Peyer's patch (tissue), 4 donors: Measurements from ENCODE around the gene PIAS1. TPM values are rescaled to one million over a fixed set of nuclear protein-coding genes. Genes with fewer than 3 reads are reported as not detected.

Source experiments
- DNase-seq, 3 donors: peaks; one replicate each; pipeline ENCODE4 v3.0.0-alpha.2; 2017 to 2019
- H3K27ac ChIP-seq, 4 donors: fragments of 200-600 bp; sonication (generic); one replicate each; pipeline ENCODE4 v1.5.1; 2016 to 2019
- H3K27me3 ChIP-seq, 2 donors: fragments of 200-600 bp; sonication (generic); one replicate each; pipeline ENCODE4 v1.5.1; 2019
- H3K36me3 ChIP-seq, 3 donors: fragments of 200-600 bp; sonication (generic); one replicate each; pipeline ENCODE4 v1.5.1; 2016 to 2019
- H3K4me1 ChIP-seq, 4 donors: fragments of 200-600 bp; sonication (generic); one replicate each; pipeline ENCODE4 v1.5.1; 2016 to 2019
- H3K4me3 ChIP-seq, 4 donors: fragments of 200-600 bp; sonication (generic); 1 replicate in 3 of 4; 2 replicates in 1 of 4; pipeline ENCODE4 v1.5.1; 2016 to 2019; ENCODE audit warnings: mild to moderate bottlenecking in 1 of 4
- H3K9me3 ChIP-seq, 4 donors: fragments of 200-600 bp; sonication (generic); one replicate each; pipeline ENCODE4 v1.5.1; 2016 to 2019; ENCODE audit warnings: mild to moderate bottlenecking in 1 of 4
- CTCF ChIP-seq, 6 experiments: fragments of 450-650 bp in 4 of 6; fragments of 200-600 bp in 2 of 6; sonication (generic) in 1 of 6; IDR thresholded peaks; one replicate each; pipeline ENCODE4 v1.5.1; 2017 to 2019; ENCODE audit warnings: antibody characterized with exemption in 6 of 6, mild to moderate bottlenecking in 3 of 6, moderate library complexity in 1 of 6
- POLR2A ChIP-seq, 2 donors: fragments of 450-650 bp; IDR thresholded peaks; one replicate each; pipeline ENCODE4 v1.5.1; 2017; ENCODE audit warnings: antibody characterized with exemption in 2 of 2, mild to moderate bottlenecking in 2 of 2, moderate library complexity in 2 of 2
- total RNA-seq, 4 donors: library from RNA; depleted of rRNA; stranded (reverse); fragments of >200 nt; gene quantifications; one replicate each; pipeline ENCODE4 v1.1.0, GENCODE V29; 2016

The PIAS1 gene
- total RNA-seq, 4 donors from 2014 or later: 71.1 to 95.7 (median 81.0) TPM

- Histone ChIP-seq H3K36me3 (no peaks in the 10 kb centered on the region), H3K27ac (no peak overlapping the region), H3K27me3 (no peaks in the 10 kb centered on the region), H3K9me3 (no peaks in the 10 kb centered on the region), H3K4me1 (peaks cover 0 to 35% (median 2%) of the 10 kb centered on the region in 4 donors), H3K4me3 (no peak overlapping the region)
- DNase-seq: no peak
- TF ChIP-seq POLR2A (IDR thresholded peaks at IDR 0.05): no peak
- no peak for TF ChIP-seq CTCF (IDR thresholded peaks at IDR 0.05)
Observed at GRCh38 chr15:68075764-68076385, 21.8 kb downstream of the PIAS1 start.

GRCh38 chr15:68078365-68078764, 24.2 kb downstream of the PIAS1 start:
- no peak for DNase-seq
- H3K9me3 ChIP-seq: no peaks in the 10 kb centered on the region
- no peaks in the 10 kb centered on the region for H3K36me3 ChIP-seq
- no peaks in the 10 kb centered on the region for H3K27me3 ChIP-seq
- H3K27ac ChIP-seq: no peak overlapping the region
- H3K4me3 ChIP-seq: no peak overlapping the region
- no peak for TF ChIP-seq POLR2A (IDR thresholded peaks at IDR 0.05)
- no peak for TF ChIP-seq CTCF (IDR thresholded peaks at IDR 0.05)
- H3K4me1 ChIP-seq: peaks cover 0 to 35% (median 7%) of the 10 kb centered on the region in 4 donors

- Histone ChIP-seq H3K36me3 (no peaks in the 10 kb centered on the region), H3K4me1 (peaks cover 0 to 35% (median 7%) of the 10 kb centered on the region in 4 donors), H3K27me3 (no peaks in the 10 kb centered on the region), H3K9me3 (no peaks in the 10 kb centered on the region), H3K27ac (no peak overlapping the region), H3K4me3 (no peak overlapping the region)
- DNase-seq: no peak
- TF ChIP-seq CTCF (IDR thresholded peaks at IDR 0.05) (no peak), POLR2A (IDR thresholded peaks at IDR 0.05) (no peak)
Observed at GRCh38 chr15:68080334-68080733, 26.2 kb downstream of the PIAS1 start.

GRCh38 chr15:68080783-68081182, 26.7 kb downstream of the PIAS1 start:
- no peak overlapping the region for H3K27ac ChIP-seq
- no peak overlapping the region for H3K4me3 ChIP-seq
- no peaks in the 10 kb centered on the region for H3K36me3 ChIP-seq
- no peaks in the 10 kb centered on the region for H3K9me3 ChIP-seq
- DNase-seq: no peak
- no peaks in the 10 kb centered on the region for H3K27me3 ChIP-seq
- H3K4me1 ChIP-seq: peaks cover 0 to 35% (median 7%) of the 10 kb centered on the region in 4 donors
- no peak for TF ChIP-seq CTCF (IDR thresholded peaks at IDR 0.05)
- no peak for TF ChIP-seq POLR2A (IDR thresholded peaks at IDR 0.05)

- Histone ChIP-seq H3K27ac (no peak overlapping the region), H3K27me3 (no peaks in the 10 kb centered on the region), H3K4me3 (no peak overlapping the region), H3K9me3 (no peaks in the 10 kb centered on the region), H3K36me3 (peaks cover 0 to 11% (median 0%) of the 10 kb centered on the region in 3 donors), H3K4me1 (peaks cover 0 to 33% (median 7%) of the 10 kb centered on the region in 4 donors)
- TF ChIP-seq POLR2A (IDR thresholded peaks at IDR 0.05) (no peak), CTCF (IDR thresholded peaks at IDR 0.05) (no peak)
- no peak for DNase-seq
Observed at GRCh38 chr15:68081869-68082505, 27.9 kb downstream of the PIAS1 start.
